HUDEP-2 (cell line): ENCODE data around the gene FOXN3.

Source experiments
- DNase-seq, 76 experiments: peaks; one replicate each; lab custom pipeline; 2025; ENCODE audit not compliant: unreplicated experiment in 76 of 76; lab: John Stamatoyannopoulos, UW

FOXN3 gene

DNA sequence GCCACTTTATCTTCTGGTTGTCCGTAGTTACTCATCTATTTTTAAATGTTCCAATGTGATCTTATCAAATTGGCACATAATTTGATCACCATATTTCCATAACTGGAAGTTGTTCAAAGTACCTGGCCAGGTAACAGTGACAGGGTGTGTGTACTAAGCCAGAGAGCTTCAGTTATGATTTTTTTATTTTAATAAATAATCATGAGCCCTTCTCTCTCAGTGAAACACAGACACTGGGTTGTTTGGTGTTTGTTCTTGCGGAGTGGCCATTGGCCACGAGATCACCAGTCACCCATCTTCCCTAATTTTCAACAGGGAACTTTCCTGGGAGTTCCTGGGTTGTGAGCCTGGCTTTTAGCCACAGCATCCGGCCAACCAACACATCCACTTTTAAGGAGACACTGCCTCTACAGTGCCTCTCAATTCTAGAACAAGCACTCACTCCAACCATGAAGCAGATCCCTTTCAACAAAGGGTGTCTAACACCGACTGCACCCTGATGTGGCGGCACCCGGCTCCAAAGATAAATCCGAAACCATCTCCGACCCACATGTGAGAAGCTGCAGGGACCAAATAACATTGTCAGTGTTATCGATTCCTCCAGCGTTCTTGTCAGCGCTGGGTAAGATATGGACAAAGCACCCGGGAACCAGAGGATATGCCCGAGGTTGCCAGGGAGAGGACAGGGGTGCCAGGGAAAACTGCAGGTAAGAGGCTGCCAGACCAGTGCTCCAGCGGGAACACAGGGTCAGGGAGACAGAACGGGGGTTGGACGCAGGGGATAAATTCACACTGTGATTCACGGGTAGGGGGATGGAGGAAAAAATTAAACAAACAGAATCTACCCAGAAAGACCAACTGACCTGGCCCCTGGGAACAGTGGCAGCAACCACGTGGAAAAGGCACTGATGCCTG lies 49.9 kb downstream of the FOXN3 start:
- DNase-seq: no peak

DNA sequence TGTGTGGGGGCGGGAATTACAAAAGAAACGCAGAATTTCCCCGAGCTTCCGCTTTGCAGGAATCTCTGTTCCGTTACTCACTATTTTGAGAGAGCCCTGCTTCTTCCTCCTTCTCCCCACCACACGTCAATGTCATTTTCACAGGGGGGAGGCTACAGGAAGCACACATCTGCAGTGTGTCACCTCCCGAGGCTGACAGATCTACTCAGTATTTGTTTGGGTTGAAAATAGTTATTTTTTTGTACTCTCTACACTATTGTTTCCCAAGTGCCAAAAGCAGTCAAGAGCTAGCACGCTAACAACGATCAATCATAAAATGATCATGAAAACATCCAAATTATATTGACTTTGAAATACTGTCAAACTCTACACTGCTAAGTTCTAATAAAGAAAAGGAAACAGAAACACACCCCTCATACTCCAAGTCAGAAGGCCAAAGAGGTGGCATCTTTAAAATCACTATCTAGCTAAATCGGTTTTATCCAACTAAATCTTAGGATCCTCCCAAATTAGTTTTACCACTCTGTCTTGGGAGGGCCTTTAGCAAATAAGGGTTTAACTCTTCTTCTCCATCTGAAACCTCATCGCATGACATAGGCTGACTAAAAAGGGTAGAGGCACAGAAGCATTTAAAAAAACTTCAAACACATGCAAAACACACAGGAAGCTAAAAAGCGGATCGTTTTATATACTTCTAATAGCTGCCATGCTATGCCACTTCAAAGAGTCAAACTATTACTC lies 51.8 kb downstream of the FOXN3 start:
- DNase-seq: no peak

DNA sequence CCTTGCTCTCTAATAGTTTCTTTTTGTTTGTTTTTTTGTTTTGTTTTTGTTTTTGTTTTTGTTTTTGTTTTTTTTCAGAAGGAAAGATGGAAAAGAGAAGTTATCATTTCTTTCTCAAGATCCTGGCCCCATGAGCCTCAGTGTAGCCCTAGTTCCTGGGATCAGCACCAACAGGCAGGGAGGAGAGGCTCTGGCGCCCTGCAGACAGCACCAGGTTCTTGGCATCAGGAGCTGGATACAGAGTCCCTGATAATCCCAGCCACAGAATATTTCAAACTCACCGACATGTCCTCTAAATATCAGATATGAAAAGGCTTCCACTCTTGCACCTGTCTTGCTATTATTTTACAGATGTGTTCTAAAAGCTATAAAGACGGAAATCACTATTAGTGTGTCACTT lies 52.7 kb downstream of the FOXN3 start:
- no peak for DNase-seq

DNA sequence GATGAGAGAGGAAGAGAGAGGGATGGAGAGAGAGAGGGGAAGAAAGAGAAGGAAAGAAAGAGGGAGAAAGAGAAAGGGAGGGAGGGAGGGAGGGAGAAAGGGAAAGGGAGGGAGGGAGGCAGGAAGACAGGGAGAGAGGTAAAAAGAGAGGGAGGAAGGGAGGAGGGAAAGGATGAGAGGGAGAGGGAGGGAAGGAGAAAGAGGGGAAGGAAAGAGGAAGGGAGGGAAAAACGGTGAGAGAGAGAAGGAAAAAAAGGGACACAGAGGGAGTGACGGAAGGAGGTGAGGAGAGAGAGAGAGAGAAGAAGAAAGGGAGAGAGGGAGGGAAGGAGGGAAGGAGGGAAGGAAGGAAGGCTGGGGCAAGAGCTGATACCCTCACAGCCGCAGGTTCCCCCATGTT lies 56.8 kb downstream of the FOXN3 start:
- DNase-seq: no peak

DNA sequence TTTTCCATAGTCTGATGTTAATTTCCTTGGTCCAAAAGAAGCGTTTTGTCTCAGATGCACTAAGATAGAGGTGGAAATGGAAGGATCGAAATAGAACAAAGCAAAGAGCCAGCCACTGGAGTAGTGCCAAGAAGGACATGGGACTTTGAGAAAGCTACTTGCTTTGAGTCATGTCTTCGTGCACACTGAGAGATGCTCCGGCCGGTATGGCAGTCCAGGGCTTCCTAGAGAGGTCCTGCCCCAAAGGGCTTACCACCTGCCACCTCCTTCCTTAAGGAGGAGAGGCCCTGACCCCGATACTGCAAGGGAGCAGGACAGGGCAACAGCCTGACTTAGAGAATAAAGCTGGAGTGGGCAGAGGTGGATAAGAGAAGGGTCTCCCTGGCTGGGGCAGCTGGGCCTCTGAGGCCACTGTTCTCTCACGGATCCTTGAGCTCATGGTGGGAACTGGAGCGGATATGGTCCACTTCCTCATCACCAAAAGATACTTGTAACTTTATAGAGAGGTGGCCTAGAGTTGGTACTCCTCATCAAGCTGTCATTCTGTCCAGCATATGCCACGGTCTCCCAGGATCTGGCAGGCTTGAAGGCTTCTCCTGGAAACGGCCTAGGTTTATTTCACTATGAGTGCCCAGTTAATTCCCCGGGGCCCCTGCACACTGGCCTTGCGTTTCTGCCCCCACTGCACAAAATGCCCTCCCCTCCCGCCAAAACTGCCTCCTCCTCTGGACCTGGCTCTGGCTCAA lies 57.4 kb downstream of the FOXN3 start:
- DNase-seq: no peak

DNA sequence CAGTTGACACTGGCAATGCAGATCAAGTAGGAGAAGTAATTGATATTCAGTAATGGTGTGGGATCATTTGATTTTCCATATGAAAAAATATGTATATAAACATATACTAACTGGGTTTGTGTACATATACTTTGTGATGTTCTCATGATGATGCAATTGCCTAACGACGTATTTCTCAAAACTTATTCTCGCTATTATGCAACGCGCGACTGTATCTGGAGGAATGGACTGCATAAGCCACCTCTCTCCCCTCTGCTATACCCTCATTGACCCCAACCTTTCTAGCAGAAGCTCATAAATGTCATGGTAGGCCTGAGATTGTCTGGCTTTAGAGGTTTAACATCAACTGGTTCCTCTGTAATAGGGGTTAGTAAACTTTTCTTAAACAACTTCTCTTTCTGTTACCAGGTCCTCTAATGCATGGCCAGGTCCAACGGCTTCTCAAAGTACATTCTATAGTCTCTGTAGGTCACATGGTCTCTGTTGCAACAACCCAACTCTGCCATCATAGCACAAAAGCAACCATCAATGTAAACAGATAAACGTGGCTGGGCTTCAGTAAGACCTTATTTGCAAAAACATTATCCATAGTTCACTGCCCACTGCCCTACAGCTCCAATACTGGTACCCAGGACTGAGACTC lies 59.3 kb downstream of the FOXN3 start:
- DNase-seq: no peak

DNA sequence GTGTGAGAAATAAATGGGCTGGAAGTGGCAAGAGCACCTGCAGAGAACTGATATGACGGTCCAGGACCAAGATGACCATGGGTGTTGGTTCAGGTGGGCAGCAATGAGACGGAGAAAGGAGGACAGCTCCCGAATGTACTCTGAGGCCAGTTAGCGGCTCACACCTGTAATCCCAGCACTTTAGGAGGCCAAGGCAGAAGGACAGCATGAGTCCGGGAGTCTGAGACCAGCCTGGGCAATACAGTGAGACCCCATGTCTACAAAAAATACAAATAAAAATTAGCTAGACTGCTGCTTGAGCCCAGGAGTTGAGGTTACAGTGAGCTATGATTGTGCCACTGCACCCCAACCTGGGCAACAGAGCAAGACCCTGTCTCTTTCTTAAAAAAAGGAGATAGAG lies 60.1 kb downstream of the FOXN3 start:
- DNase-seq: no peak

DNA sequence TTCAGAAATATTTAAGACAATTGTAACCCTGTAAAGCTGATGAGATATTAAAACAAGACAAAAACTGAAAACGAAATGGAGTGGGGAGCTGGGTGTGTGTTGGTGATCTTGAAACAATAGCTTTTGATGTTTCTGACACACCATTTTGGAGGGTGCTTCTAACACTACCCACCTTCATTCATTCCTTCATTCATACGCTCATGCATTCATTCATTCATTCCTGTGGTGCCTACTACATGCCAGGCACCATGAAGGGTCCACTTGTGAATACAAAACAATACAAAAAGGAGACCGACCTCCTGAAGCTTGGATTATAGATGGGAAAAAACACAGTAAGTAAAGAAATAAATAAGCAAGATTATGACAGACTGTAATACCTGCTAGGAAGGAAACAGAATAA lies 60.5 kb downstream of the FOXN3 start:
- DNase-seq: no peak

DNA sequence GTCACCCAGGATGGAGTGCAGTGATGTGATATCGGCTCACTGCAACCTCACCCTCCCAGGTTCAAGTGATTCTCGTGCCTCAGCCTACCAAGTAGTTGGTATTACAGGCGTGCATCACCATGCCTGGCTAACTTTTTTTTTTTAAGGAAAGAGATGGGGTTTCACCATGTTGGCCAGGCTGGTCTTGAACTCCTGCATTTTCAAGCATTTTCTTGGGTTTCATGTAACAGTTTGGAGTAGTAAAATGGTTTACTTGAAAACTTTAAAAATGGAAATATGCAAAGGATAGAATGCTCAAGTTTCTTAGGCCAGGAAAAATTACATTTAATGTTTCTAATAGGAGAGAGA lies 63.3 kb downstream of the FOXN3 start:
- no peak for DNase-seq

DNA sequence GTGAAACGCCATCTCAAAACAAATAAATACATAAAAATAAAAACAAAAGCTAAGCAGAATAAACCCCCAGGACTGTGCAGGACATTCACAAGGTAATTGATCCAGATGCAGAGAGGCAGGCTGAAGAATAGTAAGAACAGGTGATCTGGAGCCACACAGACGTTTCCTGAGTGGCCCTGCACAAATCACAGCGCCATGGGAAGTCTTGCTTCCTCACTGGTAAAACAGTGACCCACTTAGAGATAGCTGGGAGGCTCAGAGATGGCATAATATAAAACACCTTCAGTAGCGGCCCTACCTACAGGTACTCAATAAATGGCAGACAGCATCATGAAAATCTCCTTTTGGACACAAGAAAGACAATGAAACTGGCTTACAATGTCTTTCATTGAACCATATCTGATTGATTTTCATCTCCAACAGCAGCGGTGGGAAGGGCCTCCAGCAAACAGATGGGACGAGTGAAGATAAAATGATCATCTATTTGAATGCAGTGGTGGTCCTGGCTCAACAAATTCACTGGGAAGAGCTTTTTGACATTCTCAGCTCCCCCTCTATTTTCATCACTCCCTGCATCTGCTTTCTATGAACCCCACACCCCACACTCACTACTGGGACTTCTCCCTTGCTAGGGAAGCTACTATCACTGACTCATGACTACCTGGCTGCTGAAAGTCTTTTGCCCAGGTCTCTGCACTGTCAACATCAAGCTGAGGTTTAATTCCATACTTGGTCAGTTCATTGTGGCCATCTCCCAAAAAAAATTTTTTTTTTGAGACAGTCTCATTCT lies 63.9 kb downstream of the FOXN3 start:
- no peak for DNase-seq

DNA sequence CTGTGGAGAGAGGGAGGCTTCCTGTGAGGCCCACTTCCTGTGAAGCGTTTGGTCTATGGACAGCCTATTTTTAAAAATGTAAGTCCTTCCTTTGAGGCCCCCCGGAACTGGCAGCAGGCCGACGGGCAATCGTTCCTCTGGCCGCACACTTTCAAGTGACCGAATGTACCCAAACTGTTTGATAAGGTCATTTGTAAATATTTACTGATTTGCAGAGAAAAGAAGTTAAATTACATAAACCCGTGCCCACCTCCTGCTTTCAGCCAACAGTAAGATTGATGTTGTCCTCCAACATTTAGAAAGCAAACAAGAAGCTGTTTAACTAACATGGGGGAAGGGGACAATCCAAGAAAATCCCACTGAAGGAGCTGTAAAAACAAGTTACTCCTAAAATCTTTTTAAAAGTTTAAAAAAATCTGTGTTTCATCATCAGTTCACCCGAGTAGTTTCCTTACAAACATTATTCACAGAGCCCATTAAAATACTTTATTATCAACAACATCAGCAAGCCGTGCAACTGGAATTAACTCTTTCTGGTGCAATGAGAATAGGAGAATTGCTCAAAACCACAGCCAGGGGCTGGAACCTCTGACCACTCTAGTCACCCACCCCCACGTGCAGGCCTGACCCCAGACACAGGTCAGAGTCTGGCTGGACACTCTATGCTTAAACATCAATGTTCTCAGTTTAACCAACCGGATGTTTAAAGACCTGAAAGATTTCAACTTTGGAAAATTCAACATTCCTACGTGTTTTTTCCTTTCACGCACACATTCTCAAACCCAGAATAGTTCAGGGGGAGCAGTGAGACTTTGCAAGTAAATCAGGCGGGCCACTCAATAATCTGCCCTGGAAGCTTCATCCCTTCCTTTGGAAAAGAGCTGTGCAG lies 65.3 kb downstream of the FOXN3 start:
- no peak for DNase-seq

DNA sequence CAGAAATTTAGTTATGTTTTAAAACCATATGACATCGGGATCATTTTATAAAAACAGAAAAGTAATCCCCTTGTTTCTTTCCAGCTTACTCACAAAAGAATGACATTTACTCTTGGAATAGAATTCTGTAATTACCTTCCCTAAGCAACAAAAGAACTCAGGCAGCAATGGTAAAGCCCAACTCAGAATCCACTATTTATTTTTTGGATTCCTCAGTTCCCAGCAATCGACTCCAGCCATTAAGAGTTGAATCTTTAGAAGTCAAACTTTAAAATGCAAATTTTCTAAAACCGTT lies 65.9 kb downstream of the FOXN3 start:
- DNase-seq: no peak

DNA sequence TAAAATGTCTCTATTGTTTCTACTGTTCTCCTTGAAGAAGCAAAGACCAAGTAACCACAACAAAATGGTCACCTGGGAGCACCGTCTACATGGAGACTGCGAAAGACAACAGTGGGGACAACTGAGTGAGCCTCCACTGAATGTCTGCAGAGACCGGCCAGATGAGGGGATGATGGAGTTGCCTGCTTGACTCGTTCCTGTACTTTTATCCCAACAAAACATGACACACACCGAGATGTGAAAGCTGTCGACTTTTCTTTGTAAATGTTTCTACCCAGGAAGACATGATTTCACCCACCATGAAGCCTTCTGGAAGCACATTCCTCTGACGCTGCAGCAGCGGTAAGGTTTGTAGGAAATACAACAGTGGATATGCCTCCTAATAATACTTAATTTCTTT lies 66.9 kb downstream of the FOXN3 start:
- no peak for DNase-seq

DNA sequence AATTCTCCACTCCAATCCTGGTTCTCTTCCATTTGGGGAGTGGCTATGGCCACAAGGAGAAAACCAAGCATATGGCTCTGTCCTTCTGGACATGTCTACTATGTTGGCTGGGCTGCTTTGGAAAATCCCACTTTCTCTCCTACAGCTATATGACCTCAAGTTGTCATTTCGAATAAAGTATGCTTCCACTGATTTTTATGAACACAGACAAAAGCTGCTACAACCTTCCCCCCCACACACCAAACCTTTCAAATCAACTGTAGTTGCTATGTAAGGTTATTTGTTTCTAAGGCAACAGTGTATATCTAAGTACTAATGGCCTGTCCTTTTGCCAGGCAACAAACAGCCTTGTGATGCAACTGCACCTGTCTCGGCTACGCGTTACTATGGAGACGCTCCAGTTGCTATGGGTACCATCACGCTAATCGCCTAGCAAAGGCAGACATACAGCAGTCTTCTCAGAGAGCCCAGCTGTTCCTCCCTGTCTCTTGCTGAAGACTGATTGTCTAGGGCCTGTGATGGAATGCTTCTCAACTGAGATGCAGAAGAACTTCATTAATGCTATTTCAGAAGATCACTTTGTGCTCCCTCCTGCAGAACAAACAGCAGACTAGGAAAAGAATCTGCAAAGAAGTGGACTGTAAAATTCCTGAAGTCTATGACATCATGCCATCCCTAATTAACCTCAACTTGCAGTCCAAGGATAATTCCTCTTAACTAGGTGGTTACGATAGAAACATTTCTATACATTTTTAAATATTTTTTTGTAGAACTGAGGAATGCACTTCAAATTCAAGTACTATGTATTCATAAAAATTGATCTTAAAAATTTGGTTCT lies 67.6 kb downstream of the FOXN3 start:
- DNase-seq: no peak

DNA sequence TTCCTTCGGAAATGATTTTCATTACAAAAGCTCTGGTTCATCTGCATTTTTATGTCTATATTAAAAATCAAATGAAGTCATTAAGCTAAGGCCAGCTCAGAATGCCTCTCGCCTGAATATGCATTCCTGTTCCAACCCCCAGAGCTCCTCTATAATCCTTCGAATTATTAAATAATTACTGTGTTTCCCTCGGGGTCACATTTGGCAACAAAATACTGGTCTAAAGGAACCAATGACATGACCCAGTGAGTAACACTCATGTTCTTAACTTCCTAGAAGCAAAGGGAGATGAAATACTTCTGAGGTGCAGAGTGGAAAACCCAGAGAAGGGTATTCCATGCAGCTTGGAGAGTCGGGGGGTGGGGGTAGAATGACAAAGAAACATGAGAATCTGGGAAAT lies 68.3 kb downstream of the FOXN3 start:
- DNase-seq: no peak

DNA sequence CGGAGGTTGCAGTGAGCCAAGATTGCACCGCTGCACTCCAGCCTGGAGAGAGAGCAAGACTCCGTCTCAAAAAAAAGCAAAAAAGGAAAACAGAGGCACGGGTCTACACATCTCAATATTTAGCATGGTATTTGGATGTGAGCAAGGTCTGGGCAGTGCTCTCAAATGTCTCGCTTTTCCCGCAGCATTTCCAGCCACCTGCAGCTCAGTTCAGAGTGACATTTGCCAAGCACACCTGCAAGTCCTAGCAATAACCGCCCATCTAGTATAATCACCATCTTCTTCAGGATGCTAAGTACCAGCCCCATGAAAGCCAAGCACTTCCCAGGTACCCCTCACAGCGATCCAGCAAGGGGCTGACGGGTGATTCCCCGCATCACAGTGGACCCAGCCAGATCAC lies 69.1 kb downstream of the FOXN3 start:
- DNase-seq: no peak

DNA sequence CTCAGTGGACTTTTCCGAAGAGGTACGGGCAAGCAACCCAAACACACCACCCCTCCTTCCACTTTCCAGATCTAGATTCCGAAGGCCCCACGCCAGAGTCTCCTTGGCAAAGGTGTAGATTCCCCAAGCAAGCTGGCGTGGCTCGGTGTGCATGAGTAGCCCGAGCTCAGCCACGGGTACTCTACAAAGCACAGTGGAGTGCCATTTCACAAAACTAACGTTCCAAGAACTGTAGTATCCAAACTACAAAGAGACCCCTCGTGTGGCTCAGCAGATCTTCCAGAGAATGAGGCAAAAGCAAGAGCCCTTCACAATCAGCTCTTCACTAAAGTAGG lies 72.1 kb downstream of the FOXN3 start:
- DNase-seq: no peak

DNA sequence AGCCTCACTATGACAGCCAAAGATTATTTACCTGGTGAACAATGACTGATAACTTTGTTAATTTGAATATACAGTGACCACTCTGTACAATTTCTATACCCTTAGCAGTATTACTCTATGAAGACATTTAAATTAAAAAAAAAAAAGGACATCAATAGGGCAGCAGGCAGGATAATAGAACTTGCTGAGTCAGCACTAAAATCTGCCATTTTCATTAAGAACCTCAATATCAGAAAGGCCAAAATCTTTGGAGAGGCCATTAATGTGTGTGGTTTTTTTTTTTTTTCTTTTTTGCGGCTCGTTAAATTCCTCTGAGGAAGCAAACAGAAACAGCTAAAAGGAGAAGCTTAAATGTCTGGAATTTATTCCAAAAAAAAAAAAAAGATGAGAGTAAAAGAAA lies 73.7 kb downstream of the FOXN3 start:
- no peak for DNase-seq

DNA sequence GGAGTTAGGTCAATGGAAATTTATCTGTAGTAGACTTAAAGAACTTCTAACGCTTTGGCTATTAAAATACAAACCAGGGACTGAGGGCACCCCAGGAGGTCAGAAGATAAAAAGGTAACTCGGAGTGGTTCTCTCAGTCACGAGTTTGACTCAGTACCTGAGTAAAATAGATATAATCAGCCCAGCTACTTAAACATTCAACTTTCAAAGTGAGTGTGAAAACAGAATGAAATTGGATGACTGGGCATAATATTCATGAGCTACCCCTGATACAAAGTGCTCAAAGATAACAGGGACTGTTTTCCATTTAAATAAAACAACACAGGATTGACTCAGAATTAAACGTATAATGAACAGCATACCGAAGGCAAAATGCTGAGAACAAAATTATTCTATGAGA lies 75.0 kb downstream of the FOXN3 start:
- DNase-seq: no peak
